Endothelial cell of umbilical vein (primary cell): ENCODE measurements around the gene ARHGAP31. TPM values are rescaled to one million over a fixed set of nuclear protein-coding genes. Genes with fewer than 3 reads are reported as not detected.

Source experiments
- BruUV-seq: library from RNA; stranded (reverse); fragments of 400-500 nt; replicated peaks from 2 replicates; lab custom pipeline; 2021; lab: Mats Ljungman, UMichigan
- CTCF ChIA-PET: fragments of 300-600, 350-600 bp; sonication (Branson Sonifier 250); formaldehyde crosslinking; loops from one replicate; lab custom pipeline; 2021; ENCODE audit warnings: antibody characterized with exemption, inconsistent platforms; lab: Charles Lee
- POLR2A ChIA-PET: fragments of 300-600, 350-600 bp; sonication (Branson Sonifier 250); formaldehyde crosslinking; loops from one replicate; lab custom pipeline; 2021; ENCODE audit warnings: antibody characterized with exemption, inconsistent platforms; lab: Charles Lee
- DNase-seq: peaks from one replicate; pipeline ENCODE4 v3.0.0-alpha.2; 2011; ENCODE audit warnings: low read depth, low spot score
- FAIRE-seq: peaks from 2 replicates; lab custom pipeline; 2011; peaks lifted over from hg19 to GRCh38; lab: Jason Lieb, UNC
- H2AFZ ChIP-seq: 2 replicates; pipeline ENCODE4 v1.6.0; 2012; ENCODE audit warnings: low read depth, low read length, control low read depth, inconsistent platforms
- H3K27ac ChIP-seq: 2 replicates; pipeline ENCODE4 v1.5.1; 2011; ENCODE audit warnings: low read depth, mild to moderate bottlenecking, control low read depth, low read length, moderate library complexity; ENCODE audit not compliant: insufficient read depth
- H3K27me3 ChIP-seq, 2 experiments: 2 replicates each; pipeline versions ENCODE4 v1.6.0 to v1.6.1; 2011; ENCODE audit warnings: low read length in 2 of 2, mixed read lengths in 1 of 2; ENCODE audit not compliant: control insufficient read depth in 2 of 2, insufficient read depth in 2 of 2
- H3K36me3 ChIP-seq, 2 experiments: 2 replicates in 1 of 2; 3 replicates in 1 of 2; pipeline ENCODE4 v1.5.1; 2011; ENCODE audit warnings: low read length in 2 of 2, mild to moderate bottlenecking in 1 of 2, moderate library complexity in 1 of 2; ENCODE audit not compliant: control insufficient read depth in 2 of 2, insufficient read depth in 2 of 2; ENCODE audit errors: extremely low read depth in 1 of 2
- H3K4me1 ChIP-seq: 3 replicates; pipeline ENCODE4 v1.5.1; 2011; ENCODE audit warnings: mild to moderate bottlenecking, low read length; ENCODE audit not compliant: control insufficient read depth, insufficient read depth; ENCODE audit errors: extremely low read depth
- H3K4me2 ChIP-seq: 2 replicates; pipeline ENCODE4 v1.6.1; 2011; ENCODE audit warnings: low read length, control low read depth, mixed read lengths; ENCODE audit not compliant: insufficient read depth
- H3K4me3 ChIP-seq, 3 experiments: fragments of 200-600 bp in 1 of 3; sonication (generic), shearing (Covaris generic) in 1 of 3; replicated peaks in 1 of 3; 2 replicates each; pipeline ENCODE4 v1.5.1; 2011 to 2016; ENCODE audit warnings: control low read depth in 3 of 3, low read length in 3 of 3, mild to moderate bottlenecking in 2 of 3, inconsistent platforms in 1 of 3, low read depth in 1 of 3, moderate library complexity in 1 of 3; ENCODE audit not compliant: insufficient read depth in 1 of 3
- H3K79me2 ChIP-seq: 2 replicates; pipeline ENCODE4 v1.6.0; 2012; ENCODE audit warnings: low read length, inconsistent platforms; ENCODE audit not compliant: control insufficient read depth, insufficient read depth
- H3K9ac ChIP-seq: replicated peaks from 2 replicates; pipeline ENCODE3; 2011; ENCODE audit warnings: low read length, control low read depth; ENCODE audit not compliant: insufficient read depth; ENCODE audit errors: extremely low read depth
- H3K9me1 ChIP-seq: replicated peaks from 3 replicates; pipeline ENCODE4 v1.6.0; 2011; ENCODE audit warnings: mild to moderate bottlenecking, low read length; ENCODE audit not compliant: control insufficient read depth, insufficient read depth; ENCODE audit errors: extremely low read depth
- H3K9me3 ChIP-seq: replicated peaks from 2 replicates; pipeline ENCODE4 v1.5.1; 2012; ENCODE audit warnings: low read length, inconsistent platforms; ENCODE audit not compliant: control insufficient read depth, insufficient read depth
- H4K20me1 ChIP-seq: replicated peaks from 2 replicates; pipeline ENCODE3; 2011; ENCODE audit warnings: mild to moderate bottlenecking, low read length; ENCODE audit not compliant: control insufficient read depth, insufficient read depth; ENCODE audit errors: extremely low read depth
- CTCF ChIP-seq, 2 donors: IDR thresholded peaks; 1 replicate in 1 of 2; 2 replicates in 1 of 2; pipeline ENCODE4 v1.5.1; 2011; ENCODE audit warnings: low read length in 2 of 2, mild to moderate bottlenecking in 2 of 2, moderate library complexity in 2 of 2, control low read depth in 1 of 2, inconsistent platforms in 1 of 2, low read depth in 1 of 2; ENCODE audit not compliant: insufficient read depth in 1 of 2; ENCODE audit errors: extremely low read depth in 1 of 2
- EZH2 ChIP-seq: IDR thresholded peaks from 2 replicates; pipeline ENCODE4 v1.6.1; 2012; ENCODE audit warnings: borderline replicate concordance, low read depth, mild to moderate bottlenecking, moderate library complexity, low read length, inconsistent platforms; ENCODE audit not compliant: severe bottlenecking
- FOS ChIP-seq: IDR thresholded peaks from 2 replicates; pipeline ENCODE4 v1.6.1; 2011; ENCODE audit warnings: mild to moderate bottlenecking, low read length, moderate library complexity, borderline replicate concordance; ENCODE audit not compliant: insufficient read depth
- GATA2 ChIP-seq: IDR thresholded peaks from 2 replicates; pipeline ENCODE4 v1.7.0; 2011; ENCODE audit warnings: low read depth, mild to moderate bottlenecking, moderate library complexity, mixed read lengths, low read length; ENCODE audit not compliant: insufficient read length, insufficient read depth
- JUN ChIP-seq: IDR thresholded peaks from 2 replicates; pipeline ENCODE4 v1.6.1; 2011; ENCODE audit warnings: borderline replicate concordance, low read depth; ENCODE audit not compliant: insufficient read length, insufficient read depth
- MAX ChIP-seq: IDR thresholded peaks from 2 replicates; pipeline ENCODE4 v1.6.1; 2011; ENCODE audit not compliant: insufficient read depth, insufficient read length
- MYC ChIP-seq: IDR thresholded peaks from one replicate; pipeline ENCODE4 v1.6.1; 2011; ENCODE audit warnings: mild to moderate bottlenecking, low read depth, low read length
- POLR2A ChIP-seq: IDR thresholded peaks from 2 replicates; pipeline ENCODE4 v1.6.1; 2012; ENCODE audit warnings: low read depth, mild to moderate bottlenecking, control low read depth, low read length
- POLR2AphosphoS5 ChIP-seq: IDR thresholded peaks from 2 replicates; pipeline ENCODE4 v1.6.1; 2012; ENCODE audit warnings: low read depth, mild to moderate bottlenecking, control low read depth, low read length, moderate library complexity; ENCODE audit not compliant: insufficient read depth
- dilution Hi-C: fragments of 300-500 bp; cut with MboI; formaldehyde crosslinking; loops from one replicate; pipeline ENCODE4 v1.15.0; 2019; ENCODE audit warnings: low sequenced_read_pairs; ENCODE audit not compliant: extremely low pct_ligation_motif_present
- intact Hi-C: fragments of 100-400 bp; cut with micrococcal nuclease; formaldehyde crosslinking; loops from one replicate; pipeline ENCODE4 v1.10.0; 2022
- polyA plus RNA-seq, 4 experiments: library from polyadenylated mRNA; depleted of rRNA in 3 of 4; stranded (reverse) in 3 of 4; unstranded in 1 of 4; fragments of >200 nt; gene quantifications; 2 replicates each; pipeline versions ENCODE4 v1.2.1 to v1.2.3, GENCODE V29; 2011 to 2012; ENCODE audit warnings: missing spikeins in 1 of 4
- total RNA-seq: library from RNA; stranded (reverse); gene quantifications from 2 replicates; pipeline ENCODE4 v1.2.3, GENCODE V29; 2021

Gene ARHGAP31
- total and polyA plus RNA-seq, 2 donors (not counting 3 experiments of a cell fraction or from before 2014, with no cell fraction given) = 25.5 to 65.8 TPM

- Histone ChIP-seq H3K27ac (no peak overlapping the region), H3K9ac (no peak overlapping the region), H3K27me3 (no peaks in the 10 kb centered on the region), H3K79me2 (no peaks in the 10 kb centered on the region), H2AFZ (no peak overlapping the region), H3K4me2 (no peak overlapping the region), H3K4me3 (no peak overlapping the region), H3K36me3 (peaks cover 20 to 23% of the 10 kb centered on the region in 2 experiments), H4K20me1 (no peaks in the 10 kb centered on the region), H3K9me3 (no peaks in the 10 kb centered on the region), H3K4me1 (no peaks in the 10 kb centered on the region), H3K9me1 (no peaks in the 10 kb centered on the region)
- CTCF ChIA-PET = no interaction called here
- POLR2A ChIA-PET = no interaction called here
- TF ChIP-seq CTCF (IDR thresholded peaks at IDR 0.05; ENCODE audit: extremely low read depth in 1 of 2, insufficient read depth in 1 of 2, low read depth in 1 of 2, low read length in 2 of 2) = no peak
- no peak for TF ChIP-seq GATA2
- no peak for TF ChIP-seq MYC
- TF ChIP-seq EZH2 = no peak
- TF ChIP-seq POLR2A = no peak
- TF ChIP-seq POLR2AphosphoS5 = no peak
- no peak for TF ChIP-seq JUN
- TF ChIP-seq MAX = no peak
- TF ChIP-seq FOS = no peak
- no peak for FAIRE-seq
- DNase-seq = no peak
- no TSS peak for BruUV-seq
- intact Hi-C loops (no loop called here), dilution Hi-C loops (no loop called here)
These were observed 150.4 kb downstream of the ARHGAP31 start for GRCh38 chr3:119444590-119444989.
